Spleen (tissue), 11 donors: ENCODE measurements around the gene KRTAP10-3. TPM values are rescaled to one million over a fixed set of nuclear protein-coding genes. Genes with fewer than 3 reads are reported as not detected.
A peak's percentile ranks its signal among the peaks of the same experiment; 100 is the strongest.
"Not testable (repeated sequence)": the region's sequence is repeated elsewhere in the genome, so short reads cannot be mapped to it uniquely, and the experiment has no call there.

Experiments used
- DNase-seq: peaks from one replicate; pipeline ENCODE4 v3.0.0-alpha.2; 2020
- H3K27ac ChIP-seq, 8 donors: fragments of 200-600 bp; sonication (generic) in 7 of 8; 1 replicate in 4 of 8; 2 replicates in 4 of 8; pipeline versions ENCODE4 v1.5.0 to v1.8.0; 2016 to 2021; ENCODE audit warnings: inconsistent platforms in 4 of 8, mild to moderate bottlenecking in 4 of 8, moderate library complexity in 1 of 8
- H3K27me3 ChIP-seq, 7 donors: fragments of 200-600 bp; sonication (generic) in 6 of 7; replicated peaks in 1 of 7; 1 replicate in 4 of 7; 2 replicates in 3 of 7; pipeline versions ENCODE4 v1.5.0 to v1.8.0; 2016 to 2021; ENCODE audit warnings: inconsistent platforms in 3 of 7, mild to moderate bottlenecking in 1 of 7
- H3K36me3 ChIP-seq, 6 donors: fragments of 200-600 bp; sonication (generic) in 5 of 6; 1 replicate in 4 of 6; 2 replicates in 2 of 6; pipeline versions ENCODE4 v1.5.0 to v1.8.0; 2016 to 2021; ENCODE audit warnings: inconsistent platforms in 2 of 6
- H3K4me1 ChIP-seq, 6 donors: fragments of 200-600 bp; sonication (generic) in 5 of 6; 1 replicate in 3 of 6; 2 replicates in 3 of 6; pipeline versions ENCODE4 v1.5.0 to v1.8.0; 2016 to 2021; ENCODE audit warnings: inconsistent platforms in 3 of 6
- H3K4me3 ChIP-seq, 8 donors: fragments of 200-600 bp; sonication (generic) in 7 of 8; 1 replicate in 4 of 8; 2 replicates in 4 of 8; pipeline versions ENCODE4 v1.5.0 to v1.8.0; 2016 to 2021; ENCODE audit warnings: inconsistent platforms in 4 of 8, mild to moderate bottlenecking in 4 of 8, moderate library complexity in 2 of 8
- H3K9me3 ChIP-seq, 8 donors: fragments of 200-600 bp; sonication (generic) in 7 of 8; 1 replicate in 4 of 8; 2 replicates in 4 of 8; pipeline versions ENCODE4 v1.5.0 to v1.8.0; 2016 to 2021; ENCODE audit warnings: inconsistent platforms in 4 of 8
- CTCF ChIP-seq, 11 experiments: fragments of 200-600 bp in 7 of 11; fragments of 450-650 bp in 4 of 11; sonication (generic) in 4 of 11; IDR thresholded peaks in 8 of 11; conservative IDR thresholded peaks in 3 of 11; 1 replicate in 7 of 11; 2 replicates in 4 of 11; pipeline versions ENCODE4 v1.4.0 to v1.8.0; 2016 to 2021; ENCODE audit warnings: antibody characterized with exemption in 11 of 11, inconsistent platforms in 4 of 11, mild to moderate bottlenecking in 1 of 11
- POLR2A ChIP-seq, 3 donors: fragments of 450-650 bp; IDR thresholded peaks; one replicate each; pipeline ENCODE4 v1.5.1; 2017; ENCODE audit warnings: antibody characterized with exemption in 3 of 3, mild to moderate bottlenecking in 1 of 3
- POLR2AphosphoS5 ChIP-seq, 3 donors: sonication (generic); formaldehyde crosslinking; IDR thresholded peaks; one replicate each; pipeline ENCODE4 v1.5.1; 2017; ENCODE audit warnings: antibody characterized with exemption in 3 of 3
- WGBS, 5 donors: extraction: QIAGEN DNeasy Blood & Tissue Kit in 3 of 5; methylation state at CpG; one replicate each; pipeline versions ENCODE4 v1.1.5 to v1.1.7; 2013 to 2018; 5-methylcytosine and 5-hydroxymethylcytosine counted together
- intact Hi-C: fragments of 100-400 bp; cut with DNase I; formaldehyde crosslinking; loops from one replicate; pipeline ENCODE4 v1.15.0; 2023; ENCODE audit warnings: low total_unique reads
- polyA plus RNA-seq, 3 donors: library from polyadenylated mRNA; stranded (reverse); fragments of 200-250 nt; gene quantifications; one replicate each; pipeline ENCODE4 v1.2.1, GENCODE V29; 2013
- total RNA-seq, 7 donors: library from RNA; depleted of rRNA in 3 of 7; stranded (reverse); fragments of >200 nt in 3 of 7; fragmentation: NEBNext Ultra II Directional in 4 of 7; extraction: Animal tissue kit (Norgen Biotek cat#: 25700) in 4 of 7; gene quantifications; one replicate each; pipeline versions ENCODE4 v1.1.0 to v1.2.1, GENCODE V29; 2016 to 2021
- donor health status: healthy with polysubstance abuse.
- donor health status: DM: no; HTN: no; CAD: no; lungs with moderate emphysema.
- donor health status: DM: no; HTN: no; CAD: no.
- donor health status: Bipolar disorder and iron deficiency.
- donor health status: healthy.
- donor health status: DM: no; HTN: no; CAD: no.
- donor health status: DM: yes; HTN: yes; CAD: no.

KRTAP10-3 gene
- total and polyA plus RNA-seq, 10 donors, result not detected

GRCh38 chr21:44575307-44576024 is 16.9 kb upstream of the KRTAP10-3 start:
- Histone ChIP-seq H3K27ac (no peak overlapping the region), H3K4me3 (no peak overlapping the region), H3K4me1 (peaks cover 0 to 10% (median 4%) of the 10 kb centered on the region in 6 donors), H3K9me3 (peaks cover 3 to 43% (median 22%) of the 10 kb centered on the region in 8 donors), H3K36me3 (no peaks in the 10 kb centered on the region), H3K27me3 (peaks cover 0 to 24% (median 0%) of the 10 kb centered on the region in 7 donors)
- TF ChIP-seq POLR2A (IDR thresholded peaks at IDR 0.05) (no peak), POLR2AphosphoS5 (IDR thresholded peaks at IDR 0.05) (no peak), CTCF (IDR thresholded peaks at IDR 0.05 in 8 of 11, conservative IDR thresholded peaks at IDR 0.05 in 3 of 11) (no peak)
- DNase-seq, result peak; percentile 36
- WGBS, 5 donors, result 76 to 90% (median 82%) methylated on average over 20 of the region's 20 CpGs
- intact Hi-C loops, result no loop called here

GRCh38 chr21:44574457-44575306 is 16.1 kb upstream of the KRTAP10-3 start:
- H3K36me3 ChIP-seq, result no peaks in the 10 kb centered on the region
- peak; percentile 70 for DNase-seq
- peaks cover 0 to 28% (median 0%) of the 10 kb centered on the region in 7 donors for H3K27me3 ChIP-seq
- peaks cover 0 to 10% (median 4%) of the 10 kb centered on the region in 6 donors for H3K4me1 ChIP-seq
- TF ChIP-seq POLR2A (IDR thresholded peaks at IDR 0.05) (no peak), CTCF (IDR thresholded peaks at IDR 0.05 in 8 of 11, conservative IDR thresholded peaks at IDR 0.05 in 3 of 11) (peak in 1 of 11 experiments; percentile 15)
- peaks cover 3 to 37% (median 19%) of the 10 kb centered on the region in 8 donors for H3K9me3 ChIP-seq
- no peak overlapping the region for H3K4me3 ChIP-seq
- H3K27ac ChIP-seq, result no peak overlapping the region
- WGBS, 5 donors, result 37 to 51% (median 39%) methylated on average over 10 to 21 of the region's 21 CpGs
- intact Hi-C loops, result no loop called here

GRCh38 chr21:44573630-44574456 is 15.2 kb upstream of the KRTAP10-3 start, which contains the start of gene KRTAP10-4:
Gene KRTAP10-4, plus strand, starts transcription at chr21:44573729. Its CDS starts 30 bp downstream, at chr21:44573759.
- peak; percentile 73 for DNase-seq
- H3K36me3 ChIP-seq, H3K27ac ChIP-seq, intact Hi-C loops, H3K4me3 ChIP-seq: not testable (repeated sequence)
- Histone ChIP-seq H3K9me3 (peaks cover 3 to 37% (median 19%) of the 10 kb centered on the region in 8 donors), H3K4me1 (peaks cover 0 to 10% (median 4%) of the 10 kb centered on the region in 6 donors), H3K27me3 (peaks cover 0 to 24% (median 0%) of the 10 kb centered on the region in 7 donors)
- WGBS, 5 donors, result 66 to 78% (median 71%) methylated on average over 13 to 22 of the region's 25 CpGs

- DNase-seq, result peak; percentile 14
- intact Hi-C loops, result no loop called here
- Histone ChIP-seq H3K9me3 (peaks cover 3 to 30% (median 19%) of the 10 kb centered on the region in 8 donors), H3K27me3 (peaks cover 0 to 31% (median 0%) of the 10 kb centered on the region in 7 donors), H3K27ac (no peak overlapping the region), H3K4me3 (no peak overlapping the region), H3K36me3 (no peaks in the 10 kb centered on the region), H3K4me1 (peaks cover 0 to 10% (median 4%) of the 10 kb centered on the region in 6 donors)
- 89 to 96% (median 91%) methylated on average over 9 to 15 of the region's 15 CpGs for WGBS, 5 donors
- no peak for TF ChIP-seq POLR2A (IDR thresholded peaks at IDR 0.05)
- no peak for TF ChIP-seq POLR2AphosphoS5 (IDR thresholded peaks at IDR 0.05)
- TF ChIP-seq CTCF (IDR thresholded peaks at IDR 0.05 in 8 of 11, conservative IDR thresholded peaks at IDR 0.05 in 3 of 11), result no peak
Measured at GRCh38 chr21:44572959-44573583, 14.5 kb upstream of the KRTAP10-3 start.
